SK-N-SH (cell line): ENCODE results near the gene KRTAP6-3. TPM values are rescaled to one million over a fixed set of nuclear protein-coding genes. Genes with fewer than 3 reads are reported as not detected.

Source experiments
- CTCF ChIA-PET: fragments of 300-600, 350-600 bp; formaldehyde crosslinking; extraction: SDS; loops from one replicate; lab custom pipeline; 2021; lab: Yijun Ruan, JAX
- POLR2A ChIA-PET: fragments of 350-600 bp; sonication (Branson Sonifier 250); formaldehyde crosslinking; extraction: SDS; loops from one replicate; lab custom pipeline; 2020; ENCODE audit warnings: antibody characterized with exemption, inconsistent platforms; lab: Yijun Ruan, JAX
- DNase-seq: peaks from one replicate; pipeline ENCODE4 v3.0.0; 2012
- H2AFZ ChIP-seq: fragments of 200-600 bp; sonication (generic); 2 replicates; pipeline ENCODE4 v1.8.1; 2016; ENCODE audit warnings: antibody characterized with exemption, mild to moderate bottlenecking, low read depth
- H3F3A ChIP-seq: fragments of 200-600 bp; sonication (generic); replicated peaks from 2 replicates; pipeline ENCODE3; 2016; ENCODE audit warnings: antibody characterized with exemption, mild to moderate bottlenecking; ENCODE audit not compliant: insufficient read depth
- H3K27ac ChIP-seq, 2 experiments: fragments of 200-500 bp in 1 of 2; fragments of 200-600 bp in 1 of 2; sonication (Bioruptor generic) in 1 of 2; sonication (generic), shearing (Covaris generic) in 1 of 2; 2 replicates each; pipeline versions ENCODE4 v1.5.1 to v1.6.1; 2014 to 2016; ENCODE audit warnings: low read depth in 2 of 2, inconsistent platforms in 1 of 2, low read length in 1 of 2, mild to moderate bottlenecking in 1 of 2, mixed read lengths in 1 of 2
- H3K27me3 ChIP-seq: fragments of 200-600 bp; sonication (generic), shearing (Covaris generic); 2 replicates; pipeline ENCODE4 v1.6.1; 2016; ENCODE audit warnings: mixed run types; ENCODE audit not compliant: insufficient read depth
- H3K36me3 ChIP-seq, 2 experiments: fragments of 200-500 bp in 1 of 2; fragments of 200-600 bp in 1 of 2; sonication (Bioruptor generic) in 1 of 2; sonication (generic) in 1 of 2; replicated peaks in 1 of 2; 2 replicates each; pipeline versions ENCODE3 to v1.5.1; 2014 to 2016; ENCODE audit warnings: low read length in 1 of 2, mild to moderate bottlenecking in 1 of 2; ENCODE audit not compliant: insufficient read depth in 2 of 2, control insufficient read depth in 1 of 2
- H3K4me1 ChIP-seq, 2 experiments: fragments of 200-500 bp in 1 of 2; fragments of 200-600 bp in 1 of 2; sonication (Bioruptor generic) in 1 of 2; sonication (generic), shearing (Covaris generic) in 1 of 2; 2 replicates each; pipeline versions ENCODE4 v1.5.1 to v1.6.1; 2014 to 2016; ENCODE audit warnings: low read depth in 1 of 2, low read length in 1 of 2, mixed run types in 1 of 2; ENCODE audit not compliant: insufficient read depth in 2 of 2, control insufficient read depth in 1 of 2
- H3K4me2 ChIP-seq: fragments of 200-600 bp; sonication (generic), shearing (Covaris generic); 2 replicates; pipeline ENCODE4 v1.6.1; 2017; ENCODE audit warnings: mixed run types
- H3K4me3 ChIP-seq, 2 experiments: fragments of 200-500 bp in 1 of 2; fragments of 200-600 bp in 1 of 2; sonication (Bioruptor generic) in 1 of 2; sonication (generic), shearing (Covaris generic) in 1 of 2; 2 replicates each; pipeline versions ENCODE4 v1.5.1 to v1.8.1; 2014 to 2016; ENCODE audit warnings: low read depth in 2 of 2, inconsistent platforms in 1 of 2, low read length in 1 of 2, mild to moderate bottlenecking in 1 of 2, mixed read lengths in 1 of 2, moderate library complexity in 1 of 2
- H3K79me2 ChIP-seq: fragments of 200-600 bp; sonication (generic); 2 replicates; pipeline ENCODE4 v1.8.1; 2017; ENCODE audit warnings: mild to moderate bottlenecking; ENCODE audit not compliant: insufficient read depth
- H3K9ac ChIP-seq: fragments of 200-600 bp; sonication (generic); 2 replicates; pipeline ENCODE4 v1.6.1; 2017; ENCODE audit warnings: mixed run types
- H3K9me2 ChIP-seq: fragments of 200-600 bp; sonication (generic); 2 replicates; pipeline ENCODE4 v1.6.1; 2017; ENCODE audit warnings: mixed run types
- H3K9me3 ChIP-seq: fragments of 200-600 bp; sonication (generic); 2 replicates; pipeline ENCODE4 v1.6.1; 2017; ENCODE audit warnings: mixed run types, mild to moderate bottlenecking, moderate library complexity
- H4K20me1 ChIP-seq: fragments of 200-600 bp; sonication (generic); 2 replicates; pipeline ENCODE4 v1.6.1; 2017; ENCODE audit warnings: mild to moderate bottlenecking, mixed run types; ENCODE audit not compliant: insufficient read depth
- CHD2 ChIP-seq: fragments of 150-350 bp; IDR thresholded peaks from 2 replicates; pipeline ENCODE4 v1.6.1; 2018; ENCODE audit warnings: low read length; ENCODE audit not compliant: partially characterized antibody
- FOXJ3 ChIP-seq: sonication (generic); formaldehyde crosslinking; IDR thresholded peaks from 2 replicates; pipeline ENCODE4 v1.5.1; 2020; ENCODE audit warnings: mild to moderate bottlenecking, missing genetic modification reagents
- GABPA ChIP-seq: IDR thresholded peaks from 2 replicates; pipeline ENCODE4 v1.4.0; 2012; ENCODE audit warnings: low read depth, mild to moderate bottlenecking
- MXI1 ChIP-seq: IDR thresholded peaks from 2 replicates; pipeline ENCODE4 v1.6.1; 2012; ENCODE audit warnings: mild to moderate bottlenecking, low read depth, low read length, improper control_type of control experiment
- NFIC ChIP-seq: IDR thresholded peaks from 2 replicates; pipeline ENCODE4 v1.4.0; 2012; ENCODE audit warnings: borderline replicate concordance
- POLR2AphosphoS5 ChIP-seq: IDR thresholded peaks from 2 replicates; pipeline ENCODE4 v1.6.1; 2012; ENCODE audit warnings: low read depth, low read length
- RFX5 ChIP-seq: IDR thresholded peaks from 2 replicates; pipeline ENCODE4 v1.6.1; 2012; ENCODE audit warnings: mild to moderate bottlenecking, improper control_type of control experiment, low read length
- TCF12 ChIP-seq: IDR thresholded peaks from 2 replicates; pipeline ENCODE4 v1.4.0; 2012
- TEAD4 ChIP-seq: IDR thresholded peaks from 2 replicates; pipeline ENCODE4 v1.4.0; 2012; ENCODE audit warnings: mild to moderate bottlenecking, borderline replicate concordance; ENCODE audit not compliant: insufficient read depth
- YY1 ChIP-seq: IDR thresholded peaks from 2 replicates; pipeline ENCODE4 v1.4.0; 2012; ENCODE audit warnings: low read depth, mild to moderate bottlenecking
- WGBS: methylation state at CpG from one replicate; pipeline ENCODE4 v1.1.6; 2017; ENCODE audit warnings: low lambda C conversion rate; 5-methylcytosine and 5-hydroxymethylcytosine counted together
- polyA plus RNA-seq, 3 experiments: library from polyadenylated mRNA; depleted of rRNA; stranded (reverse); fragments of >200 nt; gene quantifications; 2 replicates each; pipeline ENCODE4 v1.2.3, GENCODE V29; 2012
- TF ChIP-seq, protein P1 (sequence below): fragments of 200-600 bp; sonication (generic); IDR thresholded peaks from 2 replicates; pipeline ENCODE4 v1.6.1; 2017; ENCODE audit warnings: antibody characterized with exemption, mild to moderate bottlenecking, moderate library complexity
- TF ChIP-seq, protein P2 (sequence below): IDR thresholded peaks from 2 replicates; pipeline ENCODE4 v1.6.1; 2012; ENCODE audit warnings: mild to moderate bottlenecking, low read depth, low read length, moderate library complexity
- TF ChIP-seq, protein P3 (sequence below): fragments of 150-350 bp; IDR thresholded peaks from 2 replicates; pipeline ENCODE4 v1.6.1; 2017; ENCODE audit warnings: antibody characterized with exemption, low read length, low read depth, borderline replicate concordance
- TF ChIP-seq, protein P4 (sequence below): IDR thresholded peaks from 2 replicates; pipeline ENCODE4 v1.4.0; 2012; ENCODE audit warnings: low read depth, borderline replicate concordance

KRTAP6-3 gene
- polyA plus RNA-seq, 1 of the 3 experiments (the other 2 are of a cell fraction), result not detected

DNA sequence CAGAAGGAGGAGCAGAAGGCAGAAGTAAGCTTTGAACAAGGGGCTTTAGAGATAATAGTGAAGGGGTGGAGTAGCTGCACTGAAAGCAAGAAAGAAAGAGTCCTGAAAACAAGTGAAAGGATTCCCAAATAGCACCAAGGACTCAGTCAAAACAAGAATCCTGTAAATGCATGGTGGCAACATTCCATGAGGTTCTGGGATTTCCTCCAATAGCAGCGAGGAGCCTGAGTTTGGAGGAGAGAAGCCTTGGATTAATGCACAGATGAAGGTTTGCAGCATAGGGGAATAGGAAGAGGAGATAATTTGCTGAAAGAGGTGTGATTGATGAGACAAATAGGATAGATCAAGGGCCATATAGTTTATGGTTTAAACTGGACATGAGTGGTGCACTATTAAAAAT lies 12.9 kb upstream of the KRTAP6-3 start:
- ChIA-PET POLR2A (no interaction called here), CTCF (no interaction called here)
- Histone ChIP-seq H2AFZ (no peak overlapping the region), H3K27me3 (no peaks in the 10 kb centered on the region; the same call in 1 of the 2 replicates), H3K9ac (no peak overlapping the region), H3K9me2 (no peaks in the 10 kb centered on the region), H3K36me3 (no peaks in the 10 kb centered on the region), H4K20me1 (no peaks in the 10 kb centered on the region), H3F3A (no peaks in the 10 kb centered on the region), H3K4me1 (no peaks in the 10 kb centered on the region), H3K9me3 (no peaks in the 10 kb centered on the region), H3K4me3 (no peak overlapping the region), H3K4me2 (no peak overlapping the region), H3K79me2 (no peaks in the 10 kb centered on the region), H3K27ac (no peak overlapping the region)
- no peak for DNase-seq
- TF ChIP-seq YY1, result no peak
- no peak for TF ChIP-seq TEAD4
- TF ChIP-seq MXI1, result no peak
- TF ChIP-seq GABPA, result no peak
- no peak for TF ChIP-seq CHD2
- TF ChIP-seq RFX5, result no peak
- no peak for TF ChIP-seq TCF12
- TF ChIP-seq FOXJ3 (CRISPR knock-in tag), result no peak
- TF ChIP-seq, protein P1, sequence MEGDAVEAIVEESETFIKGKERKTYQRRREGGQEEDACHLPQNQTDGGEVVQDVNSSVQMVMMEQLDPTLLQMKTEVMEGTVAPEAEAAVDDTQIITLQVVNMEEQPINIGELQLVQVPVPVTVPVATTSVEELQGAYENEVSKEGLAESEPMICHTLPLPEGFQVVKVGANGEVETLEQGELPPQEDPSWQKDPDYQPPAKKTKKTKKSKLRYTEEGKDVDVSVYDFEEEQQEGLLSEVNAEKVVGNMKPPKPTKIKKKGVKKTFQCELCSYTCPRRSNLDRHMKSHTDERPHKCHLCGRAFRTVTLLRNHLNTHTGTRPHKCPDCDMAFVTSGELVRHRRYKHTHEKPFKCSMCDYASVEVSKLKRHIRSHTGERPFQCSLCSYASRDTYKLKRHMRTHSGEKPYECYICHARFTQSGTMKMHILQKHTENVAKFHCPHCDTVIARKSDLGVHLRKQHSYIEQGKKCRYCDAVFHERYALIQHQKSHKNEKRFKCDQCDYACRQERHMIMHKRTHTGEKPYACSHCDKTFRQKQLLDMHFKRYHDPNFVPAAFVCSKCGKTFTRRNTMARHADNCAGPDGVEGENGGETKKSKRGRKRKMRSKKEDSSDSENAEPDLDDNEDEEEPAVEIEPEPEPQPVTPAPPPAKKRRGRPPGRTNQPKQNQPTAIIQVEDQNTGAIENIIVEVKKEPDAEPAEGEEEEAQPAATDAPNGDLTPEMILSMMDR, result no peak
- TF ChIP-seq, protein P2, sequence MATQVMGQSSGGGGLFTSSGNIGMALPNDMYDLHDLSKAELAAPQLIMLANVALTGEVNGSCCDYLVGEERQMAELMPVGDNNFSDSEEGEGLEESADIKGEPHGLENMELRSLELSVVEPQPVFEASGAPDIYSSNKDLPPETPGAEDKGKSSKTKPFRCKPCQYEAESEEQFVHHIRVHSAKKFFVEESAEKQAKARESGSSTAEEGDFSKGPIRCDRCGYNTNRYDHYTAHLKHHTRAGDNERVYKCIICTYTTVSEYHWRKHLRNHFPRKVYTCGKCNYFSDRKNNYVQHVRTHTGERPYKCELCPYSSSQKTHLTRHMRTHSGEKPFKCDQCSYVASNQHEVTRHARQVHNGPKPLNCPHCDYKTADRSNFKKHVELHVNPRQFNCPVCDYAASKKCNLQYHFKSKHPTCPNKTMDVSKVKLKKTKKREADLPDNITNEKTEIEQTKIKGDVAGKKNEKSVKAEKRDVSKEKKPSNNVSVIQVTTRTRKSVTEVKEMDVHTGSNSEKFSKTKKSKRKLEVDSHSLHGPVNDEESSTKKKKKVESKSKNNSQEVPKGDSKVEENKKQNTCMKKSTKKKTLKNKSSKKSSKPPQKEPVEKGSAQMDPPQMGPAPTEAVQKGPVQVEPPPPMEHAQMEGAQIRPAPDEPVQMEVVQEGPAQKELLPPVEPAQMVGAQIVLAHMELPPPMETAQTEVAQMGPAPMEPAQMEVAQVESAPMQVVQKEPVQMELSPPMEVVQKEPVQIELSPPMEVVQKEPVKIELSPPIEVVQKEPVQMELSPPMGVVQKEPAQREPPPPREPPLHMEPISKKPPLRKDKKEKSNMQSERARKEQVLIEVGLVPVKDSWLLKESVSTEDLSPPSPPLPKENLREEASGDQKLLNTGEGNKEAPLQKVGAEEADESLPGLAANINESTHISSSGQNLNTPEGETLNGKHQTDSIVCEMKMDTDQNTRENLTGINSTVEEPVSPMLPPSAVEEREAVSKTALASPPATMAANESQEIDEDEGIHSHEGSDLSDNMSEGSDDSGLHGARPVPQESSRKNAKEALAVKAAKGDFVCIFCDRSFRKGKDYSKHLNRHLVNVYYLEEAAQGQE, result no peak
- TF ChIP-seq, protein P3, sequence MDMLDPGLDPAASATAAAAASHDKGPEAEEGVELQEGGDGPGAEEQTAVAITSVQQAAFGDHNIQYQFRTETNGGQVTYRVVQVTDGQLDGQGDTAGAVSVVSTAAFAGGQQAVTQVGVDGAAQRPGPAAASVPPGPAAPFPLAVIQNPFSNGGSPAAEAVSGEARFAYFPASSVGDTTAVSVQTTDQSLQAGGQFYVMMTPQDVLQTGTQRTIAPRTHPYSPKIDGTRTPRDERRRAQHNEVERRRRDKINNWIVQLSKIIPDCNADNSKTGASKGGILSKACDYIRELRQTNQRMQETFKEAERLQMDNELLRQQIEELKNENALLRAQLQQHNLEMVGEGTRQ, result no peak
- TF ChIP-seq POLR2AphosphoS5, result no peak
- TF ChIP-seq, protein P4, sequence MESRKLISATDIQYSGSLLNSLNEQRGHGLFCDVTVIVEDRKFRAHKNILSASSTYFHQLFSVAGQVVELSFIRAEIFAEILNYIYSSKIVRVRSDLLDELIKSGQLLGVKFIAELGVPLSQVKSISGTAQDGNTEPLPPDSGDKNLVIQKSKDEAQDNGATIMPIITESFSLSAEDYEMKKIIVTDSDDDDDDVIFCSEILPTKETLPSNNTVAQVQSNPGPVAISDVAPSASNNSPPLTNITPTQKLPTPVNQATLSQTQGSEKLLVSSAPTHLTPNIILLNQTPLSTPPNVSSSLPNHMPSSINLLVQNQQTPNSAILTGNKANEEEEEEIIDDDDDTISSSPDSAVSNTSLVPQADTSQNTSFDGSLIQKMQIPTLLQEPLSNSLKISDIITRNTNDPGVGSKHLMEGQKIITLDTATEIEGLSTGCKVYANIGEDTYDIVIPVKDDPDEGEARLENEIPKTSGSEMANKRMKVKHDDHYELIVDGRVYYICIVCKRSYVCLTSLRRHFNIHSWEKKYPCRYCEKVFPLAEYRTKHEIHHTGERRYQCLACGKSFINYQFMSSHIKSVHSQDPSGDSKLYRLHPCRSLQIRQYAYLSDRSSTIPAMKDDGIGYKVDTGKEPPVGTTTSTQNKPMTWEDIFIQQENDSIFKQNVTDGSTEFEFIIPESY, result no peak
- no peak for TF ChIP-seq NFIC
- 0% methylated on average over 1 of the region's 1 CpG for WGBS
